Measurements from ENCODE around the gene VCX3A. TPM values are rescaled to one million over a fixed set of nuclear protein-coding genes. Genes with fewer than 3 reads are reported as not detected.

The VCX3A gene
- total RNA-seq, 1 experiment from 2014 or later, result 0.28 TPM

- no peak overlapping the region for H3K18ac ChIP-seq (ENCODE audit: insufficient read length, low read depth, low read length)
- H2AFZ ChIP-seq (ENCODE audit: low read length), result no peak overlapping the region
- Mint-ChIP-seq H3K4me1 (peaks cover 6% of the 10 kb centered on the region in 2 experiments), H3K36me3 (ENCODE audit: insufficient read depth in 1 of 3, low read depth in 3 of 3) (peaks cover 3 to 6% (median 5%) of the 10 kb centered on the region in 3 experiments; a peak in 4 of 7 replicates), H3K27me3 (ENCODE audit: low read depth) (no peaks in the 10 kb centered on the region), H3K27ac (no peak overlapping the region), H3K9me3 (peaks cover 10% of the 10 kb centered on the region in 2 experiments; a peak in 4 of 5 replicates), H3K4me3 (no peak overlapping the region)
- H2BK15ac ChIP-seq (ENCODE audit: low read depth, low read length), result no peak overlapping the region
- no peak overlapping the region for H4K8ac ChIP-seq (replicated peaks; ENCODE audit: insufficient read length, low read depth, low read length)
- H3K79me2 ChIP-seq (ENCODE audit: insufficient read depth, low read length), result no peaks in the 10 kb centered on the region
- no peak overlapping the region for H3K23ac ChIP-seq (ENCODE audit: insufficient read length, low read depth, low read length)
- no peak overlapping the region for H3K4me2 ChIP-seq (ENCODE audit: insufficient read depth, insufficient read length, low read length)
- DNase-seq, result no peak
- no peak overlapping the region for H2BK12ac ChIP-seq (ENCODE audit: insufficient read length, low read depth, low read length)
- H3K56ac ChIP-seq (ENCODE audit: insufficient read length, low read depth, low read length), result no peak overlapping the region
- H3K14ac ChIP-seq (ENCODE audit: insufficient read depth, low read length), result no peak overlapping the region
- H4K20me1 ChIP-seq (ENCODE audit: control insufficient read depth, insufficient read depth, insufficient read length), result no peaks in the 10 kb centered on the region
- no peak overlapping the region for H2BK5ac ChIP-seq (ENCODE audit: insufficient read length, low read length)
- H3K27ac ChIP-seq (ENCODE audit: insufficient read length, low read depth, low read length), result no peak overlapping the region
- H2BK20ac ChIP-seq (ENCODE audit: low read depth, low read length, poor library complexity, severe bottlenecking), result no peak overlapping the region
- no peak overlapping the region for H3K9ac ChIP-seq (ENCODE audit: extremely low read depth, insufficient read length, low read length)
- H3T11ph ChIP-seq (ENCODE audit: low read length), result no peak overlapping the region
- no peaks in the 10 kb centered on the region for H3K79me1 ChIP-seq (ENCODE audit: insufficient read depth, low read depth, low read length, poor library complexity, severe bottlenecking)
- H3K4me1 ChIP-seq (ENCODE audit: insufficient read depth, low read length), result no peaks in the 10 kb centered on the region
- no peak overlapping the region for H3K4ac ChIP-seq (ENCODE audit: low read depth, low read length)
- H3K27me3 ChIP-seq (ENCODE audit: insufficient read depth, low read length), result no peaks in the 10 kb centered on the region
- no peaks in the 10 kb centered on the region for H3K23me2 ChIP-seq (ENCODE audit: insufficient read length, low read depth, low read length, poor library complexity, severe bottlenecking)
- H3K9me3 ChIP-seq (ENCODE audit: control insufficient read depth, low read depth, low read length), result no peaks in the 10 kb centered on the region
- no peak for TF ChIP-seq CTCF (conservative IDR thresholded peaks at IDR 0.05)
- no CpG with 5 or more reads among the region's 5 CpGs for WGBS (ENCODE audit: extremely low coverage, insufficient read length, low lambda C conversion rate)
- H2AK5ac ChIP-seq (ENCODE audit: insufficient read length, low read length), result no peak overlapping the region
- no peak overlapping the region for H4K5ac ChIP-seq (ENCODE audit: insufficient read length, low read depth, low read length)
- H2BK120ac ChIP-seq (ENCODE audit: low read depth, low read length, poor library complexity, severe bottlenecking), result no peak overlapping the region
- H4K91ac ChIP-seq (ENCODE audit: insufficient read length, low read depth, low read length), result no peak overlapping the region
These were observed 10.8 kb upstream of the VCX3A start for GRCh38 chrX:6545712-6546111.

Data from H9 (cell line).